HFFc6 (cell line): ENCODE measurements around the gene SLIT3. TPM values are rescaled to one million over a fixed set of nuclear protein-coding genes. Genes with fewer than 3 reads are reported as not detected.

ENCODE experiments used
- DNase-seq: peaks from one replicate; pipeline ENCODE4 v3.0.0-alpha.2; 2018
- H3K27ac Mint-ChIP-seq: 2 replicates; pipeline ENCODE4 v1.8.0; 2020; ENCODE audit warnings: mild to moderate bottlenecking, mixed read lengths
- H3K27me3 Mint-ChIP-seq: 2 replicates; pipeline ENCODE4 v1.8.0; 2021; ENCODE audit warnings: mild to moderate bottlenecking, moderate library complexity, mixed read lengths; ENCODE audit not compliant: insufficient read depth
- H3K36me3 Mint-ChIP-seq: 2 replicates; pipeline ENCODE4 v1.8.0; 2021; ENCODE audit warnings: low read depth, mixed read lengths
- H3K4me1 Mint-ChIP-seq: 2 replicates; pipeline ENCODE4 v1.8.0; 2020; ENCODE audit warnings: low read depth, mixed read lengths
- H3K4me3 Mint-ChIP-seq: 2 replicates; pipeline ENCODE4 v1.8.0; 2020; ENCODE audit warnings: mild to moderate bottlenecking, moderate library complexity, mixed read lengths
- H3K9me3 Mint-ChIP-seq: 2 replicates; pipeline ENCODE4 v1.8.0; 2020; ENCODE audit warnings: mild to moderate bottlenecking, mixed read lengths
- CTCF ChIP-seq: fragments of 200-600 bp; sonication (generic); IDR thresholded peaks from 2 replicates; pipeline ENCODE4 v1.5.0; 2021; ENCODE audit warnings: antibody characterized with exemption, mild to moderate bottlenecking
- total RNA-seq, 6 experiments: library from RNA; stranded (reverse); fragmentation: NEBNext Ultra II Directional; extraction: Animal tissue kit (Norgen Biotek cat#: 25700); gene quantifications; 2 replicates in 1 of 6; 3 replicates in 5 of 6; pipeline ENCODE4 v1.2.3, GENCODE V29; 2021

Gene SLIT3
- total RNA-seq, 6 experiments from 2014 or later = 4.2 to 8.3 (median 7.1) TPM

DNA sequence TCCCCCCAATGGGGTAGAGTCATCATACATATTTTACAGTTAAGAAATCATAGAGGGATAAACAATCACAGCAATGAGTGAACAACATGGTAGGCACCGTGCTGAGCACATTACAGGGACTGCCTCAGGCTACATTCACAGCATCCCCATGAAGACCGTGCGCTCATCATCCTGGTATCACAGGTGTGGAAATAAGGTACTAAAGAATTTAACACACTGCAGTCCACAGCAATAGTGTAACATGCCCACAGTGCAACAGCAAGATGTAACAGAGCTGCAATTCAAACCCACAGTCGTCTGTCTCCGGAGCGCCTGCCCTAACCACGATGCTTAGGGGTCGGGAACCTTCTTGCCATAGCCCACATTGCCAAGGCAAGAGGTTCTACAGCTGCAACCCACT, 5.6 kb downstream of the SLIT3 start:
- TF ChIP-seq CTCF = no peak
- Mint-ChIP-seq H3K27me3 (peaks cover 25% of the 10 kb centered on the region), H3K9me3 (no peaks in the 10 kb centered on the region), H3K27ac (no peak overlapping the region), H3K36me3 (no peaks in the 10 kb centered on the region), H3K4me3 (no peak overlapping the region), H3K4me1 (peaks cover 58% of the 10 kb centered on the region)
- no peak for DNase-seq

- H3K27ac Mint-ChIP-seq = no peak overlapping the region
- H3K27me3 Mint-ChIP-seq = peaks cover 20% of the 10 kb centered on the region
- no peak for DNase-seq
- H3K36me3 Mint-ChIP-seq = no peaks in the 10 kb centered on the region
- peaks cover 52% of the 10 kb centered on the region for H3K4me1 Mint-ChIP-seq
- H3K4me3 Mint-ChIP-seq = no peak overlapping the region
- no peak for TF ChIP-seq CTCF
- no peaks in the 10 kb centered on the region for H3K9me3 Mint-ChIP-seq
These were observed 6.3 kb downstream of the SLIT3 start for GRCh38 chr5:169294621-169295020.

- no peak overlapping the region for H3K4me3 Mint-ChIP-seq
- H3K9me3 Mint-ChIP-seq = no peaks in the 10 kb centered on the region
- no peak overlapping the region for H3K27ac Mint-ChIP-seq
- peaks cover 14% of the 10 kb centered on the region for H3K27me3 Mint-ChIP-seq
- H3K36me3 Mint-ChIP-seq = no peaks in the 10 kb centered on the region
- no peak for DNase-seq
- no peak for TF ChIP-seq CTCF
- peaks cover 27% of the 10 kb centered on the region for H3K4me1 Mint-ChIP-seq
These were observed 9.1 kb downstream of the SLIT3 start for GRCh38 chr5:169291877-169292276.

DNA sequence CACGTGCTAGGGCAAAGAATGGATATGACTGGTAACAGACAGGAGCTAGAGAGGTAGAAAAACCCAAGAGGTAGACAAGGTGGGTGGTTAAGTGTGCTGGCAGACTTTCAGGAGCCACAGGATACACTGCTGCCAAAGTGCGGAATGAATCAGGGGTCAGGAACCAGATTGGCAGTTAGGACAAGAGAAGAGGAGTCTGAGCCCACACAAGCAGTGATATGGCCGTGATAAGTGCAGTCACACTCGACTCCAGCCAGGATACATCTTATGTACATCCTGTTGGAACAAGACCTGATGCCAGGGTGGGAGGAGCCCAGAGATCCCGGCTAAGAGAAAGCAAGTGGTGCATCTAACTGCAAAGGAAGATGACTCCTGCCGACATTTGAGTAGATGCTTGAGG, 10.0 kb downstream of the SLIT3 start:
- Mint-ChIP-seq H3K27ac (no peak overlapping the region), H3K4me3 (no peak overlapping the region), H3K4me1 (peaks cover 17% of the 10 kb centered on the region; the same call in 1 of the 2 replicates), H3K36me3 (no peaks in the 10 kb centered on the region), H3K9me3 (no peaks in the 10 kb centered on the region), H3K27me3 (peaks cover 18% of the 10 kb centered on the region)
- no peak for DNase-seq
- TF ChIP-seq CTCF = no peak

- H3K27me3 Mint-ChIP-seq = peaks cover 18% of the 10 kb centered on the region
- H3K4me3 Mint-ChIP-seq = no peak overlapping the region
- peaks cover 7% of the 10 kb centered on the region; the same call in 1 of the 2 replicates for H3K4me1 Mint-ChIP-seq
- no peak overlapping the region for H3K27ac Mint-ChIP-seq
- no peak for DNase-seq
- peak; percentile 18; the same call in 1 of the 2 replicates for TF ChIP-seq CTCF
- no peaks in the 10 kb centered on the region for H3K9me3 Mint-ChIP-seq
- H3K36me3 Mint-ChIP-seq = no peaks in the 10 kb centered on the region
These were observed 11.4 kb downstream of the SLIT3 start for GRCh38 chr5:169289520-169289919.
